RWPE2 (cell line): ENCODE data around the gene RAB44.
"Not testable (repeated sequence)": the region's sequence is repeated elsewhere in the genome, so short reads cannot be mapped to it uniquely, and the experiment has no call there.

Experiments used
- ATAC-seq: fragments of 200-7000 bp; cut with Tn5 transposase; 3 replicates; pipeline ENCODE4 v1.9.1; 2021; ENCODE audit warnings: low read depth
- DNase-seq: peaks from one replicate; pipeline ENCODE4 v3.0.0-alpha.2; 2020; ENCODE audit warnings: low spot score
- H3K27ac ChIP-seq: fragments of 450-650 bp; 2 replicates; pipeline ENCODE4 v1.5.1; 2017; ENCODE audit warnings: mild to moderate bottlenecking; ENCODE audit not compliant: poor library complexity, severe bottlenecking
- H3K27me3 ChIP-seq: fragments of 250-450 bp; sonication (Bioruptor Pico); 2 replicates; pipeline ENCODE4 v1.5.1; 2021; ENCODE audit warnings: mild to moderate bottlenecking, moderate library complexity; ENCODE audit not compliant: insufficient read depth, poor library complexity, severe bottlenecking
- H3K36me3 ChIP-seq: fragments of 250-450 bp; sonication (Bioruptor Pico); 2 replicates; pipeline ENCODE4 v1.5.1; 2020; ENCODE audit warnings: low read depth, mild to moderate bottlenecking, moderate library complexity
- H3K4me1 ChIP-seq: fragments of 250-450 bp; sonication (Bioruptor Pico); 2 replicates; pipeline ENCODE4 v1.5.1; 2021; ENCODE audit warnings: mild to moderate bottlenecking, moderate library complexity; ENCODE audit not compliant: insufficient read depth, poor library complexity, severe bottlenecking
- H3K4me3 ChIP-seq: fragments of 250-450 bp; sonication (Bioruptor Pico); 2 replicates; pipeline ENCODE4 v1.5.1; 2021; ENCODE audit warnings: mild to moderate bottlenecking, moderate library complexity; ENCODE audit not compliant: severe bottlenecking
- H3K9me3 ChIP-seq: fragments of 250-450 bp; sonication (Bioruptor Pico); 2 replicates; pipeline ENCODE4 v1.5.1; 2021; ENCODE audit warnings: mild to moderate bottlenecking, moderate library complexity; ENCODE audit not compliant: severe bottlenecking
- TF ChIP-seq, protein P1 (sequence below): fragments of 450-650 bp; IDR thresholded peaks from one replicate; pipeline ENCODE4 v1.5.1; 2017; ENCODE audit warnings: mild to moderate bottlenecking, moderate library complexity; ENCODE audit not compliant: poor library complexity, severe bottlenecking

Gene RAB44

DNA sequence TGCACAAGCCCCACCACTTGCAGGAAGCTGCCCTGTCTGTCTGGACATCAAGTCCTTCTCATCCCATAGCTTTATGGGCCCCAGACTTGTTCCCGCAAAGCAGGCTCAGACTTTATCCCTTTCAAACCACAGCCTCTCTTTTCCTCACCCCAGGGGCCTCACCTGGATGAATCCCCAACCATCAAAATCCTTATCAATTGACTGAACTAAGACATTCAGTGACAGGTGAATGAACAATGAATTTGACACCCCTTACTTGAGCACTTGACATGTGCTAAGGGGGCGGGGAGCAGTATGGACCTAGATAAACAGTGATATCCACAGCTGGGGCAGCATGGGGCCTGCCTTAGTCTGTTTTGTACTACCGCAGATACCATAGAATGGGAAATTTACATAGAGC lies 5.0 kb downstream of the RAB44 start:
- no peak for DNase-seq

DNA sequence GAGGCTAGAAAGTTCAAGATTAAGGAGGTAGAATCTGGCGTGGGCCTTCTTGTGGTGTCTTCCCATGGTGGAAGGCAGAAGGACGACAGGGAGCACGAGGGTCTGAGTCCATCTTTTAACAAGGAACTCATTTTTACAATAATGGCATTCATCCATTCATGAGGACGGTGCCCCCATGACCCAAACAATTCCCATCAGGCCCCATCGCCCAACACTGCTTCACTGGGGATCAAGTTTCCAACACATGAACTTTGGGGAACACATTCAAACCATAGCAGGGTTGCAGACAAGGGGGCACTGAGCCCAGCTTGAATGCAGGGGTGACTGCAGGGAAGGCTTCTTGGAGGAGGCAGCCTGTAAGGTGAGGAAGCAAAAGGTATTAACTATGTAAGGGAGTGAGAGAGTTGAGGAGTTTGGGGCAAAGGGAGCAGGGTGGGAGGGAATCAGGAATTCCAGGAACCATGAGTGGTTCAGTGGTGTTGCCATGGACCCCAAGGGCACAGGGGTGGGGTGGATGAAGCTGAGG lies 5.5 kb downstream of the RAB44 start:
- Histone ChIP-seq H3K4me3 (no peak overlapping the region), H3K27ac (no peak overlapping the region), H3K4me1 (peaks cover 14% of the 10 kb centered on the region), H3K27me3 (no peaks in the 10 kb centered on the region), H3K9me3 (no peaks in the 10 kb centered on the region), H3K36me3 (no peaks in the 10 kb centered on the region)
- ATAC-seq = no peak
- no peak for DNase-seq
- TF ChIP-seq, protein P1, sequence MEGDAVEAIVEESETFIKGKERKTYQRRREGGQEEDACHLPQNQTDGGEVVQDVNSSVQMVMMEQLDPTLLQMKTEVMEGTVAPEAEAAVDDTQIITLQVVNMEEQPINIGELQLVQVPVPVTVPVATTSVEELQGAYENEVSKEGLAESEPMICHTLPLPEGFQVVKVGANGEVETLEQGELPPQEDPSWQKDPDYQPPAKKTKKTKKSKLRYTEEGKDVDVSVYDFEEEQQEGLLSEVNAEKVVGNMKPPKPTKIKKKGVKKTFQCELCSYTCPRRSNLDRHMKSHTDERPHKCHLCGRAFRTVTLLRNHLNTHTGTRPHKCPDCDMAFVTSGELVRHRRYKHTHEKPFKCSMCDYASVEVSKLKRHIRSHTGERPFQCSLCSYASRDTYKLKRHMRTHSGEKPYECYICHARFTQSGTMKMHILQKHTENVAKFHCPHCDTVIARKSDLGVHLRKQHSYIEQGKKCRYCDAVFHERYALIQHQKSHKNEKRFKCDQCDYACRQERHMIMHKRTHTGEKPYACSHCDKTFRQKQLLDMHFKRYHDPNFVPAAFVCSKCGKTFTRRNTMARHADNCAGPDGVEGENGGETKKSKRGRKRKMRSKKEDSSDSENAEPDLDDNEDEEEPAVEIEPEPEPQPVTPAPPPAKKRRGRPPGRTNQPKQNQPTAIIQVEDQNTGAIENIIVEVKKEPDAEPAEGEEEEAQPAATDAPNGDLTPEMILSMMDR = no peak

More for the DNA sequence above, 5.0 kb downstream of the RAB44 start:
- Histone ChIP-seq H3K9me3 (no peaks in the 10 kb centered on the region), H3K36me3 (no peaks in the 10 kb centered on the region), H3K27ac (no peak overlapping the region), H3K4me3 (no peak overlapping the region), H3K27me3 (no peaks in the 10 kb centered on the region), H3K4me1 (peaks cover 14% of the 10 kb centered on the region)
- ATAC-seq = no peak
- TF ChIP-seq, protein P1 = no peak

DNA sequence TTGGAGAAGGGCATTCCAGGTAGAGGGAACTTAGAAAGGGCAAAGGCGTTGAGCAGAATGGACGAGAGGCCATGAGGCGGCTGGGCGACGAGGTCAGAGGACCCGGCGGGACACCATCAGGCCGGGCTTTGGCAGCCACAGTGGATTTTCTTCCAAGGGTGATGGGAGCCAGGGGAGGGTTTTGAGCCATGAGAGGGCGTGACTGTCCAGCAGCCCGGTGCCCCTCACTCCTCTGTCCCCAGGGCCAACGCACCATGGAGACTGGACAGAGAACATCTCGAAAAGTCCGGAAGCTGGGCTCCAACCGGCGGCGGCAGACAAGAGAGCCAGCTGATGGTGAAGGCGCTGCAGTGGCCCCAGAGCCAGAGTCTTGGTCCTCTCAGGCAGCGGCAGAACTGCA lies 6.4 kb downstream of the RAB44 start:
- no peak for DNase-seq
- no peaks in the 10 kb centered on the region for H3K36me3 ChIP-seq
- TF ChIP-seq, protein P1 = no peak

DNA sequence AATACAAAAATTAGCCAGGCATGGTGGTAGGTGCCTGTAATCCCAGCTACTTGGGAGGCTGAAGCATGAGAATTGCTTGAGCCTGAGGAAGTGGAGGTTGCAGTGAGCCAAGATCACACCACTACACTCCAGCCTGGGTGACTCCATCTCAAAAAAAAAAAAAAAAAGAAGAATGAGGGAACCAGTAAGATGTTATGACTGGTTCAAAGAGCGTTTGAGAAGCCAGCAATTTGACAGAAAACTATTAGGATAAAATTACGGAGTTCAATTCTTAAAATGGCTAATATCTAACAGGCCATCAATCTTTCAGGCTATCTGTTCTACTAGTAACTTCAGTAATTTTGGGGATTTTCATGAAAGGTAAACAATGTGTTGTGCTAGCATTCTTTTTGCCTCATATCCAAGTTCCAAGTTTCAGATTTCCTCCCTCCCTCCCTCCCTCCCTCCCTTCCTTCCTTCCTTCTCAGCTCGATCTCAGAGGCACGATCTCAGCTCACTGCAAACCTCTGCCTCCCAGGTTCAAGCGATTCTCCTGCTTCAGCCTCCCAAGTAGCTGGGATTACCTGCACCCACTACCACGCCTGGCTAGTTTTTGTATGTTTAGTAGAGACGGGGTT lies 7.4 kb downstream of the RAB44 start:
- not testable (repeated sequence) for H3K36me3 ChIP-seq, ATAC-seq

More for the DNA sequence above, 6.4 kb downstream of the RAB44 start:
- peaks cover 14% of the 10 kb centered on the region for H3K4me1 ChIP-seq
- H3K27me3 ChIP-seq = no peaks in the 10 kb centered on the region
- no peaks in the 10 kb centered on the region for H3K9me3 ChIP-seq
- no peak overlapping the region for H3K27ac ChIP-seq
- H3K4me3 ChIP-seq = no peak overlapping the region
- ATAC-seq = no peak

DNA sequence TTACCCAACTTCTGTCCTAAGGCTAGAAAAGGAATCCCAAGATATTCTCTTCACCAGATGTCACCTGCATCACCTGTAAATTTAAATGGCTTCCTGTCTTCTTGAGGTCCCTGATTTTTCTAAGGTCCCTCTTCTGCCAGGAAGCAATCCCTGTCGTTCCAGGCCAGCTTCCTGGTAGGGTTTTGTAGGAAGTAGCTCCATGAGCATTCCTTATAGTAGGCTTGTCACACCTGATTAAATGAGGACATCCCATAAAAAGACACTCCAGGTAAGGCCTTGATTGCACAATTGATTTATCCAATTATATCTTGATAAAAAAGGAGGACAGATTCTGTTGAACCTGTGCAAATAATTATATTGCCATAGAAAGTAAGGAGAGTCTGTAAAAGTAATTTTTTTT lies 8.7 kb downstream of the RAB44 start:
- Histone ChIP-seq H3K36me3 (no peaks in the 10 kb centered on the region), H3K27ac (no peak overlapping the region), H3K27me3 (no peaks in the 10 kb centered on the region), H3K9me3 (no peaks in the 10 kb centered on the region), H3K4me3 (no peak overlapping the region), H3K4me1 (peaks cover 6% of the 10 kb centered on the region)
- ATAC-seq (no peak), DNase-seq (no peak)
- TF ChIP-seq, protein P1 = no peak

More for the DNA sequence above, 7.4 kb downstream of the RAB44 start:
- not testable (repeated sequence) for H3K4me3 ChIP-seq, DNase-seq, H3K27ac ChIP-seq, H3K27me3 ChIP-seq, H3K9me3 ChIP-seq
- peaks cover 14% of the 10 kb centered on the region for H3K4me1 ChIP-seq
